Lung (tissue), 12 donors: Measurements from ENCODE around the gene AHCYL2. TPM values are rescaled to one million over a fixed set of nuclear protein-coding genes. Genes with fewer than 3 reads are reported as not detected.

Source experiments
- ATAC-seq: fragments of 200-7000 bp; cut with Tn5 transposase; one replicate; pipeline ENCODE4 v1.9.1; 2020; ENCODE audit warnings: moderate number of reproducible peaks; ENCODE audit not compliant: insufficient read depth, low FRiP score
- DNase-seq, 3 donors: peaks; one replicate each; pipeline ENCODE4 v3.0.0-alpha.2; 2013 to 2017
- H3K27ac ChIP-seq, 2 donors: one replicate each; pipeline ENCODE4 v1.5.1; 2013; ENCODE audit warnings: mild to moderate bottlenecking in 2 of 2, moderate library complexity in 2 of 2, control low read depth in 1 of 2, inconsistent platforms in 1 of 2, low read depth in 1 of 2, low read length in 1 of 2
- H3K27me3 ChIP-seq, 3 donors: one replicate each; pipeline ENCODE4 v1.5.1; 2013; ENCODE audit warnings: low read length in 2 of 3; ENCODE audit not compliant: control insufficient read depth in 3 of 3, insufficient read depth in 3 of 3
- H3K36me3 ChIP-seq, 4 donors: one replicate each; pipeline ENCODE4 v1.5.1; 2013; ENCODE audit warnings: low read length in 4 of 4, mild to moderate bottlenecking in 1 of 4, moderate library complexity in 1 of 4; ENCODE audit not compliant: control insufficient read depth in 4 of 4, insufficient read depth in 4 of 4
- H3K4me1 ChIP-seq, 5 donors: one replicate each; pipeline ENCODE4 v1.5.1; 2013; ENCODE audit warnings: low read length in 5 of 5, mild to moderate bottlenecking in 2 of 5, moderate library complexity in 1 of 5; ENCODE audit not compliant: control insufficient read depth in 5 of 5, insufficient read depth in 5 of 5
- H3K4me3 ChIP-seq: one replicate; pipeline ENCODE4 v1.5.1; 2013; ENCODE audit warnings: mild to moderate bottlenecking, control low read depth, moderate library complexity
- H3K9ac ChIP-seq, 2 donors: one replicate each; pipeline ENCODE4 v1.5.1; 2013; ENCODE audit warnings: low read length in 2 of 2, control low read depth in 1 of 2; ENCODE audit not compliant: insufficient read depth in 1 of 2
- H3K9me3 ChIP-seq, 4 donors: one replicate each; pipeline ENCODE4 v1.5.1; 2013; ENCODE audit warnings: low read length in 3 of 4, mild to moderate bottlenecking in 1 of 4, moderate library complexity in 1 of 4; ENCODE audit not compliant: control insufficient read depth in 4 of 4, insufficient read depth in 3 of 4
- WGBS, 2 donors: extraction: QIAGEN DNeasy Blood & Tissue Kit; methylation state at CpG; one replicate each; pipeline ENCODE4 v1.1.7; 2013; 5-methylcytosine and 5-hydroxymethylcytosine counted together
- polyA plus RNA-seq, 2 donors: library from polyadenylated mRNA; stranded (reverse); fragments of 200-250 nt; gene quantifications; one replicate each; pipeline ENCODE4 v1.2.1, GENCODE V29; 2013
- total RNA-seq, 2 donors: library from RNA; depleted of rRNA in 1 of 2; stranded (reverse); fragments of >200 nt in 1 of 2; gene quantifications; one replicate each; pipeline ENCODE4 v1.2.1, GENCODE V29; 2014 to 2021
- TF ChIP-seq, protein P1 (sequence below): IDR thresholded peaks from 2 replicates; pipeline ENCODE4 v1.5.1; 2012; ENCODE audit warnings: mild to moderate bottlenecking; ENCODE audit errors: control extremely low read depth, extremely low read depth
- donor health status: control.
- donor health status: control.
- donor health status: Bipolar disorder and iron deficiency.
- donor health status: healthy.
- donor health status: DM: yes; HTN: yes; CAD: no.

The AHCYL2 gene
- total and polyA plus RNA-seq, 4 donors = 16.3 to 172 (median 93.8) TPM

- 87 to 88% methylated on average over 17 to 18 of the region's 18 CpGs for WGBS, 2 donors
- Histone ChIP-seq H3K4me1 (no peaks in the 10 kb centered on the region), H3K4me3 (no peak overlapping the region), H3K9me3 (no peaks in the 10 kb centered on the region), H3K9ac (no peak overlapping the region), H3K27ac (no peak overlapping the region), H3K27me3 (no peaks in the 10 kb centered on the region), H3K36me3 (peaks cover 0 to 46% (median 22%) of the 10 kb centered on the region in 4 donors)
- TF ChIP-seq, protein P1, sequence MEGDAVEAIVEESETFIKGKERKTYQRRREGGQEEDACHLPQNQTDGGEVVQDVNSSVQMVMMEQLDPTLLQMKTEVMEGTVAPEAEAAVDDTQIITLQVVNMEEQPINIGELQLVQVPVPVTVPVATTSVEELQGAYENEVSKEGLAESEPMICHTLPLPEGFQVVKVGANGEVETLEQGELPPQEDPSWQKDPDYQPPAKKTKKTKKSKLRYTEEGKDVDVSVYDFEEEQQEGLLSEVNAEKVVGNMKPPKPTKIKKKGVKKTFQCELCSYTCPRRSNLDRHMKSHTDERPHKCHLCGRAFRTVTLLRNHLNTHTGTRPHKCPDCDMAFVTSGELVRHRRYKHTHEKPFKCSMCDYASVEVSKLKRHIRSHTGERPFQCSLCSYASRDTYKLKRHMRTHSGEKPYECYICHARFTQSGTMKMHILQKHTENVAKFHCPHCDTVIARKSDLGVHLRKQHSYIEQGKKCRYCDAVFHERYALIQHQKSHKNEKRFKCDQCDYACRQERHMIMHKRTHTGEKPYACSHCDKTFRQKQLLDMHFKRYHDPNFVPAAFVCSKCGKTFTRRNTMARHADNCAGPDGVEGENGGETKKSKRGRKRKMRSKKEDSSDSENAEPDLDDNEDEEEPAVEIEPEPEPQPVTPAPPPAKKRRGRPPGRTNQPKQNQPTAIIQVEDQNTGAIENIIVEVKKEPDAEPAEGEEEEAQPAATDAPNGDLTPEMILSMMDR = no peak
- no peak for DNase-seq
- no peak for ATAC-seq
Observed at GRCh38 chr7:129205987-129206785, 18.6 kb upstream of the AHCYL2 start.

DNA sequence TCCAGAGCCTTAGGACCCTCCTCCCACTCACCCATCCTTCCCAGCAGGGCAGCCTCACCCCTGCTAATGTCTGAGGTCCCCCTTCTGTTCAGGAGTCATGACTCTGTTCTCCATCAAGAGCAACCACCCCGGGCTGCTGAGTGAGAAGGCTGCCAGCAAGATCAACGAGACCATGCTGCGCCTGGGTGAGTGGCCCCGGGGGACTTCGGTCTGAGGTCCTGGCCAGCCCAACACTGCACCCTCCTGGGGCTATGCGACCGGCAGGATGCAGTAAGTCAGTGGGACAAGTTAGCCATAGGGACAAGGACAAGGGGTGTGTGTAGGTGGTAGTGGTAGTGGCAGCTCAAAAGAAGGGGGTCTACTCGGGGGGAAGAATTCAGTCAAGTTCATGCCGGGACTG, 16.2 kb upstream of the AHCYL2 start:
- ATAC-seq (no peak), DNase-seq (no peak)
- no peak overlapping the region for H3K9ac ChIP-seq
- TF ChIP-seq, protein P1 = no peak
- H3K36me3 ChIP-seq = peaks cover 0 to 47% (median 17%) of the 10 kb centered on the region in 4 donors
- no peak overlapping the region for H3K4me3 ChIP-seq
- H3K27me3 ChIP-seq = no peaks in the 10 kb centered on the region
- no peak overlapping the region for H3K27ac ChIP-seq
- H3K4me1 ChIP-seq = no peaks in the 10 kb centered on the region
- 77 to 93% methylated on average over 9 of the region's 9 CpGs for WGBS, 2 donors
- H3K9me3 ChIP-seq = no peaks in the 10 kb centered on the region

DNA sequence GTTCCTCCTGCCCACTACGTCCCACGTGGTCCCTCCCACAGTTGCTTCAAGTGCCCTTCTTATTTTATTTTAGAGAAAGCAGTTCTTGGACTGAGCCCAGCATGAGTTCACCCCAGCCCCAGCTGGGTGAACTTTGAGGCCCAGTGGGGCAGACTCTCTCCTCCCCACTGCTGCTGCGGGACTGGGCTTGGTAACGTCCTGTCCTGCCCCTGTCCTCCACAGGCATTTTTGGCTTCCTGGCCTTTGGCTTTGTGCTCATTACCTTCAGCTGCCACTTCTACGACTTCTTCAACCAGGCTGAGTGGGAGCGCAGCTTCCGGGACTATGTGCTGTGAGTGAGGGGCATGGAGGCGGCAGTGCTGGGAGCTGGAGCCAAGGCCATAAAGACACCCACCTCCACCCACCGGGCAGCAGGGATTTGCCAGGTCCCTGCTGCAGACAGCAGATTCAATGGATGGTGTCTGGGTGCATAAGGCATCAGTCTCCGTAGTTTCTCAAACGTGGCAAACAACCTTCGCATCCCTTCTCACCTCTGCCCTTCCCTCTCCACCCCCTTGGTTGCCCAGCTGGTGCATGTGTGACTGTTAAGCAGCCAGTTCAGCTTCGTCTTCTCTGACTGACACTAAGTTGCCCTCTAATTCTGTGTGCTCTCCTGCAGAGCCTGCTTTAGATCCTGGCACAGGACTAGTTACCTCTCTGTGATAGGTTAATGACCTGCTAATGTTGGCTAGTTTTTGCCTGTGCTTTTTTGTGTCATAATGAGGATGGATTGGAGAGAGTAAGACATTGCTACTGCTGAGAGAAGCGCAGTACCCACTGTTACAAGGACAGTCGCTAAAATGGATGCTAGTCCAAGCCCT, 15.5 kb upstream of the AHCYL2 start:
- Histone ChIP-seq H3K9ac (no peak overlapping the region), H3K4me3 (no peak overlapping the region), H3K36me3 (peaks cover 0 to 47% (median 16%) of the 10 kb centered on the region in 4 donors), H3K27me3 (no peaks in the 10 kb centered on the region), H3K27ac (no peak overlapping the region), H3K9me3 (no peaks in the 10 kb centered on the region), H3K4me1 (no peaks in the 10 kb centered on the region)
- WGBS, 2 donors = 82 to 92% methylated on average over 15 of the region's 15 CpGs
- TF ChIP-seq, protein P1 = no peak
- ATAC-seq (no peak), DNase-seq (no peak)
